Pulmonary artery endothelial cell (primary cell): ENCODE data around the gene KIAA1755. TPM values are rescaled to one million over a fixed set of nuclear protein-coding genes. Genes with fewer than 3 reads are reported as not detected.

Experiments used
- DNase-seq: peaks from one replicate; pipeline ENCODE4 v3.0.0-alpha.2; 2011; ENCODE audit warnings: low read depth, low spot score
- total RNA-seq: library from RNA; depleted of rRNA; stranded (reverse); fragments of >200 nt; gene quantifications from 2 replicates; pipeline ENCODE4 v1.2.3, GENCODE V29; 2014

KIAA1755 gene
- 0.07 TPM in 2 replicates for total RNA-seq

DNA sequence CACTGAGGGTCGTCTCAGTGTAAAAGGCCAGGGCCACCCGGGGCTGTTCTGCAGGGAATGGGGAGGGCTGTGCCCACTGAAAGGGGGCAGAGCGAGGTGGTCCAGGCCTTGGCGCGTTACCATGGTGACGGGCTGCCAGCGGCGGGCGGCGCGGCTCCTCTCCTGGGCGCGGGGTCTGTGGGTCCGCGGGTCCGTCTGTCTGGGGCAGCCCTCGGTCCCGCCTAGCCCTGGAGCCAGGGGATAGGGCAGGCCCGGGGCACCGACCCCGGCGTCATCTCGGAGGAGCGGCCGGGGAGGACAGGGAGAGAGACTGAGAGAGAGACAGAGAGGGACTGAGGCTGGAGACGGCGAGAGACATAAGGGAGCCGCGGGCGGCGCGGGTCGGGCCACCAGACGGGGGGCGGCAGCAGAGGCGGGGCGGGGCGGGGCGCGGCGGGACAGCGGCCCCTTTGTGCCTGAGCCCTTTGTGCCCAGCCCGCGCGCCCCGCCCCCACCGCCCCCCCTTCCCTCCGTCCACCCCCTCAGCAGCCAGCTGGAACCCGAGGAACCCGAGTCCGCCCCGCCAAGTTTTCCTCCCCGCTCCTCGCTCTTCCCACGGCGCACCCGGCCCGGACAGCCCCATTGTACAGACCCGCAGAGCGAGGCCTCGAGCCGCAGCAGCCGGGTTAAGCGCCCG, at the start of gene KIAA1755:
Gene KIAA1755 (minus strand): TSS at position 358 of the 676 bp plus-strand sequence. CDS start 235 bp downstream, at position 123.
- no peak for DNase-seq

DNA sequence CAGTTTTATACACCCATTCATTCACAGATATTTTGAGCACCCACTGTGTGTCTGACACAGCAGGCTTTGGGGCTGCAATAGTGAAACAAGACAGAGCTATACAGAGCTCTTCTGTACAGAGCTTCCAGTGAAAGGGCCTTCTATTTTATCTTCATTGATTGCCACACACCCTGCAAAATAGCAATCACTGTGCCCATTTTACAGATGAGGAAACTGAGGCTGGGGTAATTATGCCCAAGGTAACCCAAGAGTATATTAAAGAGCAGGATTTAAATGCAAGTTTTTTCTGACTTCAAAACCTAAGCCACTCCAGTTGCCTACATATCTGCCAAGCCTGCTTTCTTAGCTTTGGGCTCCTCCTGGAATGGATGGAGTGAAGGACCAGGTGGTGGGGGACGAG, 47.9 kb upstream of the KIAA1755 start:
- DNase-seq: no peak

GRCh38 chr20:38308047-38308438, 47.5 kb upstream of the KIAA1755 start:
- no peak for DNase-seq

DNA sequence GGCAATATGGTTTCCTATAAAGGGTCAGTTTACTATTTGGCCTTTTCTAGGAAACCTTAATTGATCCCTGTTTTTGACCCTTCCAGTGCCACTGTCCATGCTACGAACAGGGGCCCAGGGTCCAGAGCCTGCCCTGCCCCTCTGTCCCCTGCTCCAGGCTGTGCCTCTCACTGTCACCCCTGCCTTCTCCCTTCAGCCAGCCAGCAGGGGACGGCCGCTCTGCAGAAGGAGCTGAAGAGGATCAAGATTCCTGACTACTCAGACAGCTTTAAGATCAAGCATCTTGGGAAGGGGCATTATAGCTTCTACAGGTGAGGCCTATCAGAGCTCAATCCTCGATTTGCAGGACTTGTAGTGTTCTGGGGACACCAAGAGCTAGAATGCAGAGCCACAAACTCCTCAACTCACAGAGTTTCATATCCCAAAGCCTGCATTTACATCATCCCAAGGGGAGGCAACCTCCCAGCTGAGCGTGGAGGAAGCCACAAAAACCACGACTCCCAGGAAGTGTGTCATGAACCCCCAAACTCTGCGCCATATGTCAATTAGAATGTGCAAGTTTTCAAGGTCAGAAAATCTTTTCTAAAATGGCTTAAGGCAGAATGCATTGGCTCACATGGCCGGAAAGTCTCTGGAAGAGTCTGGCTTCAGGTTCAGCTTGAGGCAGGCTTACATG, 47.0 kb upstream of the KIAA1755 start:
- no peak for DNase-seq

- no peak for DNase-seq
These were observed 45.8 kb upstream of the KIAA1755 start for GRCh38 chr20:38306379-38306778.

DNA sequence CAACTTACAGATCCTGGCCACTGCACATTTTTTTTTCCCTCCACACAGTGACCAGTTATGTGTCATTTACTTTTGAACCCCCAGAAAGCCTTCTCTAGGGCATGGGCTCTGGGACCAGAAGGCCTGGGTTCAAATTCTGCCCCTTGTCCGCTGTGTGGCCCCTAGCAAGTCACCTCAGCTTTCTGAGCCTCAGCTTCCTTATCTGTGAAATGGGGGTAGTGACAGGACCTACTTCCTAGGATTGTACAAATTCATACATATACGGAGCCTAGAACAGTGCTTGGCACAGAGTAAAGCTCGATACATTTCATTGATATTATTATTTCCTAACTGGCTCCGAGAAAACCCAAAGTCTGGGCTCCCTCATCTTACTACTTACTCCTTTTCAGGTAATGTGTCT, 45.0 kb upstream of the KIAA1755 start:
- DNase-seq: no peak

- DNase-seq: peak; percentile 3
These were observed 44.4 kb upstream of the KIAA1755 start for GRCh38 chr20:38304845-38305447.

DNA sequence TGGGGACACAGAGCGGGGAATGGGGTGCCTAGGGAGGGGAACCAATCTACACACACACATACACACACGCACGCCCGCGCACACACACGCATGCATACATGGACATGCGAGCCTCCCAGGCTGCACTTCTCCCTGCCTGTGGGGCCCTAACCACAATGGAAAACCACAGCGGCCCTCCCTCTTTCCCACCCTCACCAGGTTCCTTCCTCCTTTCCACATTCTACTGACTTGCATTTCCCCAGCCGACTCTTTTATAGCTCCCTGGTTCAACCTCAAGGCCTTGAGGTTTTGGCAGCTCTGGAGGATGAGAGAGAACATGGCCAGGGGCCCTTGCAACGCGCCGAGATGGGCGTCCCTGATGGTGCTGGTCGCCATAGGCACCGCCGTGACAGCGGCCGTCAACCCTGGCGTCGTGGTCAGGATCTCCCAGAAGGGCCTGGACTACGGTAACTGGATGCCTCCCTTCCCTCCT, 43.4 kb upstream of the KIAA1755 start, which contains the start of gene BPI:
Gene BPI (plus strand): TSS at position 249 of the 472 bp plus-strand sequence. CDS start 68 bp downstream, at position 317.
- DNase-seq: no peak

- DNase-seq: no peak
These were observed 42.3 kb upstream of the KIAA1755 start for GRCh38 chr20:38302786-38303185.

DNA sequence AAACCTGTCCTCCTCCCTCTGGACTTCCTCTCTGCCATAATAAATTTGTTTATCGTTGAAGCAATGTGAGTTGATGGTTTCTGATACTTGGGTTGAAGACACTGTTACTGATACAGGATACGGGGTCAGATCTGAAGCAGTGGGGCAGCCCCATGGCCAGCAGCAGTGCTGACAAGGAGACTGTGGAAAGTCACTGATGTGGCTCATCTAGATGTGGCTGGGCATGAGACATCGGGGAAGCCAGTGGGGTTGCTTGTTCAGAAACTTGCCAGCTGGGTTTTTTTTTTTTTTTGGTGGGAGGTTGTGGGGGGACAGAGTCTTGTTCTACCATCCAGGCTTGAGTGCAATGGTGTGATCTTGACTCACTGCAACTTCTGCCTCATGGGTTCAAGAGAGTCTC, 40.8 kb upstream of the KIAA1755 start:
- no peak for DNase-seq

GRCh38 chr20:38300438-38300837, 39.9 kb upstream of the KIAA1755 start:
- DNase-seq: no peak

DNA sequence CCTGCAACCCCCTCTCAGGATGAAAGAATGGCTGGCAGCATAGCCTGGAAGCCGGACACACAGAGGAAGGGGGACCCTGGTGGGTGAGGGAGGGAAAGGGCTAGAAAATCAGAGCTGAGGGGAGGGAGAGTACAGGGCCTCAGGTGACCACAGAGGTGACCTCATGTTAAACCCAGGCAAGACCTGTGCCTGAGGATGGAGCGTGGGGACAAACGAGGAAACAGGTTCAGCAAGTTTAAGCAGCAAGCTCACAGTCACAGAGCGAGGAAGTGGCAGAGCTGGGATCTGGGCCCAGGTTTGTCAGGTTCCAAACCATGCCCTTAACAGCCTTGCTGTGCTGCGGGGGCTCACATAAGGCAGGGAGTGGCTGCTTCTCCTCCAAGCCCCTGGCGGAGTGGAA, 39.4 kb upstream of the KIAA1755 start:
- DNase-seq: no peak

DNA sequence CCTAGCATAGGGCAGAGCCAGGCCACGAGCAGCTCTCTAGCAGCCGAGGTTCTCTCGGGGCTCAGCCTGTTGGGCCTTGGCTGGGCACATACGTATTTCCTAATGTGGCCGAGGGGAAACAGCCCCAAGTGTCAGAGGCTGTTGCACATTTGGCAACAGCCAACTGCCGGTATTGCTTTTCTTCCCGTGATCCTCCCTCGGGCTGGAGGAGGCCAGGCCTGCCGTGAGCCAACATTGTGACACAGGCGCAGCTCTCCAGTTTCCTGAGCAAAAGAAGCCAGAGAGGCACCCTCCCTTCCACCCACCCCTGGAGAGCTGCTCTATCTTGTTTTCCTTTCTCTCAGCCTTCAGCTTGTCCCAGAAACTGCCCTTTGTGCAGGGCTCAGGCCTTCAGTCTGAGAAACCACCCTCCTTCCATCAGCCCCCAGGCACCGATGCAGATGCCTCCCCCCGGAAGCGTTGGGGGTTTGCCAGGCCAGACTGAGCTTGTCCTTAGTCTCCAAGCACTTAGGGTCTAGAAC, 38.3 kb upstream of the KIAA1755 start:
- DNase-seq: no peak

GRCh38 chr20:38297916-38298674, 37.6 kb upstream of the KIAA1755 start:
- DNase-seq: no peak

DNA sequence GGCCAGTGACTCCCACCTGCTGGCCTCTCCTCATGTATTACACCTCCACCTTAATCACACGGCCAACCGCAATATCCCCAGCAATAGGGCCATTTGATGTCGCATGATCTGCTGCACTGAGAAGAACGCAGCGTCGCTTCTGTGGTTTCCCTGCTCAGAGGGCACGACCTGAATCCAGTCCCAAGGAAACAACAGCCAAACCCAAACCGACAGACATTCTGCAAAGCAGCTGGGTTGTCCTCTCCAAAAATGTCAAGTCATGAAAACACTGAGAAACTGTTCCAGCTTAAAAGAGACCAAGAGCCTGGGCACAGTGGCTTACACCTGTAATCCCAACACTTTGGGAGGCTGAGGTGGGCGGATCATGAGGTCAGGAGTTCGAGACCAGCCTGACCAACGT, 35.9 kb upstream of the KIAA1755 start:
- DNase-seq: no peak

DNA sequence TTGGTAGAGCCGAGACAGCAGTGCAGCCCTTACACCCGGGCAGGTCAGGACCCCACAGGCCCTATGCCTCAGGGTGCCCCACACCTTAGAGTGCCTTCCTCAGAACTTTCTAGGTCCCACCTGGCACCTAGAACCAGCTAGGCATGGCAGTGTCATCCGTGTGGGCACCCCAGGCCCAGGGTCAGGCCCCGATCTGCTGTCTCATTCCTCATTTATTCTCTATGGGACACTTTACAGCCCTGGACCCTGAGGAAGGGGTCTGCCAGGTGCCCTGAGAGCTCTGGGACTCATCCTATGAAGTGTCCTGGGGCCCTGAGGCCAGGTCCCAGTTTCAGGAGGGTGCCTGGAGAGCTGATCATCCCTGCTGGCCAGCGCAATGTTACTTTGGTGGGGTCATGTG, 35.3 kb upstream of the KIAA1755 start:
- DNase-seq: no peak

- DNase-seq: no peak
These were observed 33.6 kb upstream of the KIAA1755 start for GRCh38 chr20:38294076-38294591.

DNA sequence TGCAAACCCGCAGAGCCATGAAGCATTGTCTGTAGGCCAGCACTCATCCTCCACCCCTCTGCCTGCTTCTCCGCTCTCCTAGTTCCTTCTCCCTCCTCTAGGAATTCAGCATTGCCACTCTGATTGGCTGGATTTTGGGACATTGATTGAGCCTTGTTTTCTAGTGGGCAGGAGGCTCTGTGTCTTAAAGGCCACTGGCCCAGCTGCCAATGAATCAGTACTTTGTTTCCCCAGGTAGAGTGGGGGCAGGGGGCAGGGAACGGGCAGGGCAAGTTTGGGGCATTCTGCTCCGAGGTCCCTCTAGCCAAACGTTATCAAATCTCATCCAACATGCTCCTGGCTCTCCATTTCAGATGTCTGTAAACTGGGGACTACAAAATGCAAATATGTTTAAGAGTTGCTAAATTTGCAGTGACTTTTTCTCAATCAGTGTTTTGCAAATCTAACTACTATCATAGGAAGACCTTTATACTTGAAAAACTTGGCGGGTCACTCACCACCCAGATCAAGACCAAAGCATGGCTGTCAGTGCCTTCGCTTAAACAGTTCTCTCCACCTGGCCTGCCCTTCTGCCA, 33.0 kb upstream of the KIAA1755 start:
- no peak for DNase-seq

GRCh38 chr20:38291966-38292365, 31.4 kb upstream of the KIAA1755 start:
- no peak for DNase-seq

DNA sequence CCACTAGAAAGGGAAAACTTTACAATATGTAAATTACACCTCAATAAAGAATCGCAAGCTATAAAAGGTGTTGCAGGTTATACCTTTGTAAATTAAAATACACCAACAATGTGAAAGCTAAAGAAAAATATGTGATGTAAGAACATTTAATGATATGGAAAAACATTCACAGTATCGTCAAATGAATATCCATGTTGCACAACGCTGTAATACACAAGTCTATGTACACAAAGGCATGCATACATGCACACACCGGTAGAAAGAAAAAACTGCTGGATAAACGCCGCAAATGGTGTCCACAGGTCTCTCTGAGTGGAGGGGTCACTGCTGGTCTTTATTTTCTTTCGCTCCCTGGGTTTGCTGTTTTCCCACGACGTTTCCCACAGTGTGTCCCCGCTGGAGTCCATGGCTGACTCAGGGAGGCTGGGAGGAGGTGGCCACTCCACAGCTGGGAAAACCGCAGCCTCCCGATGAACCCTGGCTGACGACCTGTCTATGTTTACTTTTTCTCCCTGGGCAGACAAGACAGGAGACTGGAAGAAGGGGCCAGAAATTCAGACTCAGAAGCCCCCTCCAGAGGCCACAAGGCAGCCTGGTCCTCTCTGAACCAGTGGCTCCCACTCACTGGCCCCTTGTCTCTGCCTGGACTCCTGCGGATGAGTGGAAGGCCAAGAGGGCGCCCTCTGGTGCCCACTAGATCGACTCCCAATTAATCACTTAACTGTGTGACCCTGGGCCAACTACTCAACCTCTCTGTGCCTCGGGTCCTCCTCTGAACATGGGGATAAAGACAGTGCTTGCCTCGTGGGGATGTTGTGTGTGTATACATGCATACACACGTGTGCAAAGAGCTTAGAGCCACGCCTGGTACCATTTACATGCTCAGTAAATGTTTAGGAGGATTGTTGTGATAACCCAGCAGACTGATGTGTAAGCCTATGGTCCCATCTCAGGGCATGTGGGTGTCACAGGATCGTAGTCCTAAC, 30.6 kb upstream of the KIAA1755 start:
- DNase-seq: no peak
